Rectal smooth muscle tissue (tissue), 1 donor: Measurements from ENCODE around the gene TMEM239.
"Not testable (repeated sequence)": the region's sequence is repeated elsewhere in the genome, so short reads cannot be mapped to it uniquely, and the experiment has no call there.

Experiments used
- H3K27ac ChIP-seq: one replicate; pipeline ENCODE4 v1.7.0; 2013; ENCODE audit warnings: low read depth, low read length, inconsistent platforms
- H3K27me3 ChIP-seq: one replicate; pipeline ENCODE4 v1.7.0; 2013; ENCODE audit warnings: low read length; ENCODE audit not compliant: control insufficient read depth, insufficient read depth
- H3K36me3 ChIP-seq: one replicate; pipeline ENCODE4 v1.7.0; 2013; ENCODE audit warnings: low read length; ENCODE audit not compliant: control insufficient read depth, insufficient read depth
- H3K4me1 ChIP-seq: one replicate; pipeline ENCODE4 v1.7.0; 2013; ENCODE audit warnings: low read length; ENCODE audit not compliant: control insufficient read depth, insufficient read depth
- H3K4me3 ChIP-seq: one replicate; pipeline ENCODE4 v1.7.0; 2013; ENCODE audit warnings: low read length
- H3K9ac ChIP-seq: one replicate; pipeline ENCODE4 v1.7.0; 2013; ENCODE audit warnings: low read length

TMEM239 gene

DNA sequence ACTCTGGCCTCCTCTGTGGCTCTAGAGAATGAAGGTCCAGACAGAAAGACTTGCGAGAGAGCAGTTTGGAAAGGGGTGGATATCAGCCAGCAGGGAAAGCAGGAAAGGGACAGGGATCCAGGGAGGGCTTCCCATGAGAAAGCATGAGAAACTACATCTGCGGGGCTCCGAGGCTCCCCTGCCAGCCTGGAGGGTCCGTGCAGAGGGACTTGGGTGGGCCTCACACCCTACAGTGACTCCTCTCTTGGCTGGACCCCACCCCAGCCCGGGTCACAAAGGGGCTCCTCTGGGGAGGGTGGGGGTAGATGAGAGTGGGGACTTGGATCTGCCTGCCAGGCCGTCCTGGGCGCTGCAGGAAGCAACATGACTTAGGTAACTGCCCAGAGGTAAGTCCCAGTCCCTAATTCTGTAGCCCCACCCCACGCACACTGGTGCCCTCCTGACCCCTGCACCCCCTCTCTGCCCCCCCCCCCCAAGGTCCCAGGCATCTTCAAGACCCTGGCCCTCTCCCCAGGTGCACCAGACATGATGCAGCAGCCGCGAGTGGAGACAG, at the start of gene TMEM239:
TMEM239 (plus strand) TSS at position 335 of the 553 bp plus-strand sequence; CDS start at position 526, 191 bp downstream.
- Histone ChIP-seq H3K4me3 (no peak within 1 kb of the TSS), H3K36me3 (no peaks in the 10 kb centered on the region), H3K9ac (no peak within 1 kb of the TSS), H3K27me3 (peaks cover 11% of the 10 kb centered on the region), H3K4me1 (no peaks in the 10 kb centered on the region), H3K27ac (no peak within 1 kb of the TSS)

- Histone ChIP-seq H3K4me3 (no peak overlapping the region), H3K4me1 (peaks cover 2% of the 10 kb centered on the region), H3K27ac (no peak overlapping the region), H3K36me3 (no peaks in the 10 kb centered on the region), H3K27me3 (peaks cover 3% of the 10 kb centered on the region), H3K9ac (no peak overlapping the region)
Measured at GRCh38 chr20:2767768-2768631, 48.2 kb upstream of the TMEM239 start.

- peaks cover 3% of the 10 kb centered on the region for H3K27me3 ChIP-seq
- no peak overlapping the region for H3K27ac ChIP-seq
- peaks cover 2% of the 10 kb centered on the region for H3K4me1 ChIP-seq
- no peak overlapping the region for H3K4me3 ChIP-seq
- H3K36me3 ChIP-seq: no peaks in the 10 kb centered on the region
- H3K9ac ChIP-seq: no peak overlapping the region
Measured at GRCh38 chr20:2768632-2769015, 47.5 kb upstream of the TMEM239 start.

DNA sequence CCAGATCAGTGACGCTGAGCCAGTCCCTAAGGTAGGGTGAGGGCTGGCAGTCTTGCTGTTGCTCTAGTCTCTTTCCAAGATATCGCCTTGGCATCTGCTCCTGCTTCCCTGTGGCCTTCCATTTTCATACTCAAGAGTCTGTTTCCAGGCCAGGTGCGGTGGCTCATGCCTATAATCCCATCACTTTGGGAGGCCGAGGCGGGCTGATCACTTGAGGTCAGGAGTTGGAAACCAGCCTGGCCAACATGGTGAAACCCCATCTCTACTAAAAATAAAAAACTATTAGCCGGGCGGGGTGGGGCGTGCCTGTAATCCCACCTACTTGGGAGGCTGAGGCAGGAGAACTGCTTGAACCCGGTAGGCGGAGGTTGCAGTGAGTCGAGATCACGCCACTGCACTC, 46.1 kb upstream of the TMEM239 start:
- H3K9ac ChIP-seq, H3K27me3 ChIP-seq, H3K4me3 ChIP-seq, H3K27ac ChIP-seq, H3K36me3 ChIP-seq, H3K4me1 ChIP-seq: not testable (repeated sequence)

DNA sequence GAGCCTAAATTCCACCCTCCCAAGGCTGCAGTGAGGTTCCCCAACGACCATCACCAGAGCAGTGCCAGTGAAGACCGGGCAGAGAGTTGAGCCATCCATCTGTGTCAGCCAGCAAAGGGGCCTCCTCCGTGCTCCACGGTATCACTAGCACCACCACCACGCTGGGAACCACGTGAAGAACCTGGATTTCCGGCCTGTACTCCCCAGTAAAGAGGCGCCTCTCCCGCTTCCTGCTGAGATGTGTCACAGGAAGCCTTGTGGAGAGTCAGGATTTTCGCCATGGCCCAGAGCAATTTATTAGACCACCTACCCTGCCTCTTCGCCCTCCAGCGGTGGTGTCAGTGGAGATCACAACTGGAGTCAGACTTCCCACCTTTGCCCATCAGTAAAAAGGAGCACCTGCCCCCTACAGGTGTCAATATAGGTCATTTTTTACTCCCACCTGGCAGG, 44.5 kb upstream of the TMEM239 start:
- no peak overlapping the region for H3K27ac ChIP-seq
- H3K4me3 ChIP-seq: no peak overlapping the region
- peaks cover 2% of the 10 kb centered on the region for H3K4me1 ChIP-seq
- no peak overlapping the region for H3K9ac ChIP-seq
- H3K27me3 ChIP-seq: peaks cover 3% of the 10 kb centered on the region
- no peaks in the 10 kb centered on the region for H3K36me3 ChIP-seq

DNA sequence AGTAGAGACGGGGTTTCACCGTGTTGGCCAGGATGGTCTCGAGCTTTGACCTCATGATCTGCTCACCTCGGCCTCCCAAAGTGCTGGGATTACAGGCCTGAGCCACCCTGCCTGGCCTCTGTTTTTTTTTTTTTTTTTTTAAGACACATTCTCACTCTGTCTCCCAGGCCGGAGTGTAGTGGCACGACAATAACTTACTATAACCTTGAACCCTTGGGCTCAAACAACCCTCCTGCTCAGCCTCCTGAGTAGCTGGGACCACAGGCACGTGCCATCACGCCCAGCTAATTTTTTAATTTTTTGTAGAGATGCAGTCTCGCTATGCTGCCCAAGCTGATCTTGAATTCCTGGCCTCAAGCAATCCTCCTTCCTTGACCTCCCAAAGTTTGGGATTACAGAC, 42.4 kb upstream of the TMEM239 start:
- Histone ChIP-seq H3K36me3 (no peaks in the 10 kb centered on the region), H3K27ac (no peak overlapping the region), H3K27me3 (peaks cover 3% of the 10 kb centered on the region), H3K4me3 (no peak overlapping the region), H3K4me1 (no peaks in the 10 kb centered on the region), H3K9ac (no peak overlapping the region)

GRCh38 chr20:2775139-2775538, 41.0 kb upstream of the TMEM239 start:
- Histone ChIP-seq H3K36me3 (no peaks in the 10 kb centered on the region), H3K27ac (no peak overlapping the region), H3K4me1 (no peaks in the 10 kb centered on the region), H3K4me3 (no peak overlapping the region), H3K27me3 (no peaks in the 10 kb centered on the region), H3K9ac (no peak overlapping the region)

DNA sequence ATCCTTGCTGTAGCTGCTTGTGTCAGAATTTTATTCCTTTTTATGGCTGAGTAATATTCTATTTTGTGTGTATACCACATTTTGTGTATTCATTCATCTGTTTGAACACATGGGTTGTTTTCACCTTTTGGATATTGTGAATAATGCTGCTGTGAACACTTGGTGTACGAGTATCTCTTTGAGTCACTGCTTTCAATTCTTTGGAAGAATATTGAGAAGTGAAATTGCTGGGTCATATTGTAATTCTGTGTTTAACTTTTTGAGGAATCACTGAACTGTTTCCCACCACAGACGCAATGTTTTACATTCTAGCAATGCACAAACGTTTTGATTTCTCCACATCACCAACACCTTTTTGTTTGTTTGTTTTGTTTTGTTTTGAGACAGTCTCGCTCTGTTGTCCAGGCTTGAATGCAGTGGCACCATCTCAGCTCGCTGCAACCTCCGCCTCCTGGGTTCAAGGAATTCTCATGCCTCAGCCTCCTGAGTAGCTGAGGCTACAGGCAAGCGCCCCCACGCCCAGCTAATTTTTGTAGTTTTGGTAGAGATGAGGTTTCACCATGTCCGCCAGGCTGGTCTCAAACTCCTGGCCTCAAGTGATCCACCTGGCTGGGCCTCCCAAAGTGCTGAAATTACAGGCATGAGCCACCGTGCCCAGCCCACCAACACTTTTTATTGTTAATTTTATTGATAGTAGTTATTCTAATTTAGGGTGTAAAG, 37.4 kb upstream of the TMEM239 start:
- no peaks in the 10 kb centered on the region for H3K27me3 ChIP-seq
- H3K4me3 ChIP-seq: no peak overlapping the region
- no peak overlapping the region for H3K27ac ChIP-seq
- H3K36me3 ChIP-seq: no peaks in the 10 kb centered on the region
- no peaks in the 10 kb centered on the region for H3K4me1 ChIP-seq
- H3K9ac ChIP-seq: no peak overlapping the region

- no peak overlapping the region for H3K27ac ChIP-seq
- no peak overlapping the region for H3K9ac ChIP-seq
- no peaks in the 10 kb centered on the region for H3K4me1 ChIP-seq
- no peak overlapping the region for H3K4me3 ChIP-seq
- H3K36me3 ChIP-seq: no peaks in the 10 kb centered on the region
- H3K27me3 ChIP-seq: no peaks in the 10 kb centered on the region
Measured at GRCh38 chr20:2780948-2781347, 35.2 kb upstream of the TMEM239 start.

DNA sequence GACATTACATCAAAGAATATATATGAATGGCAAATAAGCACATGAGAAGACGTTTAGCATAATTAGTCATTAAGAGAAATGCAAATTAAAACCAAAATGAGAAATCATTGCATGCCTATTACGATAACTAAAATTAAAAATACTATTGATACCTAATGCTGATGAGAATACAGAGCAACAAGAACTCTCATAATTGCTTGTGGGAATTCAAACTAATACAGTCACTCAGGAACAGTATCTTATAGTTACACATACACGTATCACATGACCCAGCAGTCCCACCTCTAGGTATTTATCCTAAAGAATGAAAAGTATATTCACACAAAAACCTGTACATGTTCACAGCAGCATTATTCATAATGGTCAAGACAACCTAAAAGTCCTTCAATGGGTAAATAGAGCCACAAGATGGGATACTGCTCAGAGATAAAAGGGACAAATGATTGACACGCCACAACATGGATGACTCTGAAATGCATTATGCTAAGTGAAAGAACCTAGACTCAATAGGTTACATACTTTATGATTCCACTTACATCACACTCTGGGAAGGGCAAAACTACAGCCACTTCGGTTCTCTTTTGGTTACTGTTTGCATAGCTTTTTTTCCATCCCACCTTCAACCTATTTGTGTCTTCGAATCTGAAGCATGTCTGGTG, 32.1 kb upstream of the TMEM239 start:
- no peak overlapping the region for H3K9ac ChIP-seq
- no peaks in the 10 kb centered on the region for H3K4me1 ChIP-seq
- no peak overlapping the region for H3K4me3 ChIP-seq
- no peaks in the 10 kb centered on the region for H3K27me3 ChIP-seq
- H3K27ac ChIP-seq: no peak overlapping the region
- H3K36me3 ChIP-seq: no peaks in the 10 kb centered on the region

- Histone ChIP-seq H3K4me3 (no peak overlapping the region), H3K27ac (no peak overlapping the region), H3K9ac (no peak overlapping the region), H3K27me3 (no peaks in the 10 kb centered on the region), H3K36me3 (no peaks in the 10 kb centered on the region), H3K4me1 (no peaks in the 10 kb centered on the region)
Measured at GRCh38 chr20:2793471-2793870, 22.7 kb upstream of the TMEM239 start.

DNA sequence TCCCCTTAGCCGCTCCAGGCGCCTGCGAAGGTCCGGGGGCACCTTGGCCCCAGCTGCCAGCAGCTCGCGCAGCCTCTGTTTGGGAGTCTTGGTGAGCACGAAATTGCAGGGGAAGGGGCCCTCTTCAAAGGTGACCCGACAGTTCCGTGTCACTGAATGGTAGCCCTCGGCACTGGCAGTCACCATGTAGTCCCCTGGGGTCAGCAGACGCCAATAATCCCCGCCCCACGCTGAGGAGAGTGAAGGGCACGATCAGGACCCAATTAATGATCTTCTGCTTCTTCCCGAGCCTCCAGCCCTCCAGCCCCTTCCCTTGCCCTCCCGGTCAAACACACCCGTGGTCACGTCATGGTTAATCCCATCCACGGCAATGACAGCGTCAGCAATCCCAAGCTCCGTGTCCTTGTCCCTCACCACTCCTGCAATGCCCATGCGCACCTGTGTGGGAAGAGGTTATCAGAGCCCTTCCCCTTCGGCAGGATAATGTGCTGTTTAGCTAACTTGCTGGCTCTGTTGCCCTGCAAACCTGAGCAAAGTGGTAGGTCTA, 21.9 kb upstream of the TMEM239 start:
- no peak overlapping the region for H3K9ac ChIP-seq
- H3K27me3 ChIP-seq: no peaks in the 10 kb centered on the region

More for the DNA sequence above, 21.9 kb upstream of the TMEM239 start:
- Histone ChIP-seq H3K4me3 (no peak overlapping the region), H3K36me3 (no peaks in the 10 kb centered on the region), H3K27ac (no peak overlapping the region), H3K4me1 (no peaks in the 10 kb centered on the region)
